GM13976 (cell line): ENCODE results near the gene CIAO2B.

ENCODE experiments used
- DNase-seq: peaks from one replicate; pipeline ENCODE4 v3.0.0; 2012; ENCODE audit warnings: low spot score
- in situ Hi-C: fragments of 300-500 bp; cut with MboI; formaldehyde crosslinking; loops from one replicate; pipeline ENCODE4 v1.12.0; 2022; ENCODE audit warnings: low sequenced_read_pairs, mixed read lengths, inconsistent platforms; ENCODE audit not compliant: unreplicated experiment
- TF ChIP-seq, protein P1 (sequence below): IDR thresholded peaks from 2 replicates; pipeline ENCODE4 v1.5.1; 2012; ENCODE audit warnings: borderline replicate concordance, mild to moderate bottlenecking; ENCODE audit not compliant: insufficient read depth; ENCODE audit errors: extremely low read depth, missing control alignments, control extremely low read depth

Gene CIAO2B

DNA sequence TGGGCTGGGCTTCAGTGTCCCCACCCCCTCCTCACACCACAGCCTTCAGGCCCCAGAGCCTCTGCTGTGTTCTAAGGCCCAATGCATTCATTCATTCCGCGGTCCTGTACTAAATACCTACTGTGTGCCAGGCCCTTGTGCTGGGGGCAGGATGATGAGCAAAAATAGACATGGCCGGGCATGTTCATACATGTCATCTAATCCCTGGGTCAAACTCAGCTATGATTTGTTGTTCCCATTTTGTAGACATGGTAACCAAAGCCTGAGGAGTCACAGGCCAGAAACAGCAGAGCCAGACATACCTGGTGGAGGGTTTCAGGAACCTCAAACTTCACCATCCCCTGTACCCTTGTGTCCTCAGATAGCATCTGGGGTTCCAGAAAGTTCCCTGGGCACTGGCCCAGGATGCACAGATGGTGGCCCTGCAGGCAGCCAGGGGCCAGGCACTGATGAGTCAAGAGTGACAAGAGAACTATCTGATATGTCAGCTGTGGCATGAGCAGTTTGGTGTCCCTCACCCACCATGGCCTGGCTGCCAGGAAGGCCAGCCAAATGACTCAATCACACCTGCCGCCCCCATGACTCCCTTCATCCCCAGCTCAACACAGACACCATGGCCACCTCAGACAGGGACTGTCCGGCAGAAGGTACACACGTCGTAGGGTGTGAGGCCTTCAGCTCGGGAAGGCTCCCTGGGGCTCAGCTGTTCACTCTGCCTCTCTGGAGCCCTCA is 6.1 kb downstream of the CIAO2B start:
- in situ Hi-C loops = no loop called here
- DNase-seq = no peak
- TF ChIP-seq, protein P1, sequence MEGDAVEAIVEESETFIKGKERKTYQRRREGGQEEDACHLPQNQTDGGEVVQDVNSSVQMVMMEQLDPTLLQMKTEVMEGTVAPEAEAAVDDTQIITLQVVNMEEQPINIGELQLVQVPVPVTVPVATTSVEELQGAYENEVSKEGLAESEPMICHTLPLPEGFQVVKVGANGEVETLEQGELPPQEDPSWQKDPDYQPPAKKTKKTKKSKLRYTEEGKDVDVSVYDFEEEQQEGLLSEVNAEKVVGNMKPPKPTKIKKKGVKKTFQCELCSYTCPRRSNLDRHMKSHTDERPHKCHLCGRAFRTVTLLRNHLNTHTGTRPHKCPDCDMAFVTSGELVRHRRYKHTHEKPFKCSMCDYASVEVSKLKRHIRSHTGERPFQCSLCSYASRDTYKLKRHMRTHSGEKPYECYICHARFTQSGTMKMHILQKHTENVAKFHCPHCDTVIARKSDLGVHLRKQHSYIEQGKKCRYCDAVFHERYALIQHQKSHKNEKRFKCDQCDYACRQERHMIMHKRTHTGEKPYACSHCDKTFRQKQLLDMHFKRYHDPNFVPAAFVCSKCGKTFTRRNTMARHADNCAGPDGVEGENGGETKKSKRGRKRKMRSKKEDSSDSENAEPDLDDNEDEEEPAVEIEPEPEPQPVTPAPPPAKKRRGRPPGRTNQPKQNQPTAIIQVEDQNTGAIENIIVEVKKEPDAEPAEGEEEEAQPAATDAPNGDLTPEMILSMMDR = no peak

DNA sequence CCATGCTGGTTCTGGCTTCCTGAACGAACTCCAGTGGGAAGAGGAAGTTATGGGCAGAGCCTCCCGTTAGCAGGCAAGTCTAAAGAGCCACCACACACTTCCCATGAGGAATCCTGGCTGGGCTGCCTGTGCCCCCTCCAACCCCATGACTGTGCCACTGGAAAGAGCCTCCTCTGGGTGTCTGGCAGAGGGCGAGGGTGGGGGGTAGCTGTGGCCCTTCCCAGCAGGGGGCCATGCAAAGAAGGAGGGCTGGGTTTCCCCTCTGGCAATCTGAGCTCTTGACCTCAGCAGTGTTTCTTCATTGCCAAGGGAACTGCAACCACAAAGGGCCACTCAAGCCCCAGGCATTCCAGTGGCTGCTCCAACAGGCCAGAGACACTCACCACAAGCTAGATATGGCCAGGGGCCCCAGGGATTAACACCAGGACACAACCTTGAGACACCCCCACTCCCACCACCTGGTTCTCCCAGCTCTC is 7.2 kb downstream of the CIAO2B start:
- TF ChIP-seq, protein P1 = no peak
- in situ Hi-C loops = no loop called here
- DNase-seq = peak; percentile 70

DNA sequence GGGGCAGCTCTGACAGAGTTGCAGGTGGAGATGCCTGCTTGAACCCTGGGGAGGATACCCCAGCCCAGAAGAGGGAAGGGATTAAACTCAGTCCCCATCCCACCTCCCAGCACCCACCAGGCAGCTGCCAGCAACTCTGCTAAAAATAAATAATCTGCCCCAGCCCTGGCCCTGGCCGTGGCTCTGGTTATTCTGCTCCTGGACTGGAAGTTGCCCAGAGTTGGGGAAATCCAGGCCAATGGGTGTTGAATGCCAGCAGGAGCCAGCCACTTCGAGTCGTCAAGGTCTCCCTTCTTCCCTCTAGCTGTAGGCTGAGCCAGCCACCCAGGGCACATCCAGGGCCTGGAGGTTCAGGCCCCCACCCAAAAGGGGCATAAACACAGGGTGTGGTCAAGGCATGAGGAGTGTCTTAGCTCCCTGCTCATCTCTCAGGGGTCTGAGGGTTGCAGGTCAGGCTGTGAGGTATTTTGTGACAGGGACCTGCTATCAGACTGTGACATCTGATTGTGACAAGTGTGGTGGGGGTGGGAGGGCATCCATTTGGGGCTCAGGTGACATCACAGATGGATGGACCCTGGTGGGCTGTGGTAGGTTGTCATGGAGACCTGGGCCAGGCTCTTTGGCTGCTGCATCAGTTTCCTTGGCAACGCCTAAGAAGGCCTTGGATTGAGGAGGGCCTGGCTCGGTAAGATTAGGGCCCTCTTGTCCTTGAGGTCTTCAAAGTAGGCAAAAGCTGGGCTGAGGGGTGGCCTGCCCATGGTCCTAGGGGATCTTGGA is 7.8 kb downstream of the CIAO2B start:
- TF ChIP-seq, protein P1 = no peak
- in situ Hi-C loops = no loop called here
- no peak for DNase-seq

DNA sequence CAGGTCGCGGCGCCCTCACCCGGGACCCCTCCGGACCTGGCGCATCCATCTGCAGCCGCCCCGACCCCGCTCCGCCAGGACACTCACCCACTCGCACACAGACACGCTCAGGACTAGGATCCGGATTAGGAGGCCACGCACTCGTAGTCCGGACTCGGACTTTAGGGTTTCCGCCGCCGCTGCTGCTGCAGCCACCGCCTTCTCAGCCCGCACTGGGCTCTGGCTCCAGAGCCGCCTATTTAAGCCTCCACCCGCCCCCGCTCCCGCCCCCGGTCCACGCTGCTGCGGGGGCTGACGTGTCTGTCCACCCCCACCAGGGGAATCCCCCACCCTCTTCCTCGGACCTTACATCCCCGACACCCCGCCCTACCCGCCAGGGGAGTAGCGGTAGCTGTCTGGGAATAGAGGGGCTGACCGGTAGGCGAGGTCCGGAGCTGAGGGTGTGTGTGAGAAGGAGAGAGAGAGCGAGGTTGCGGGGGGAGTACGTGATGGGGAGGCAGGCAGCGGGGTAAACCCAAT is 8.8 kb downstream of the CIAO2B start, which contains the start of gene RRAD:
TSS of gene RRAD (minus strand) at position 214 of the 519 bp plus-strand sequence. CDS start 356 bp downstream, outside the sequence.
- TF ChIP-seq, protein P1 = no peak
- in situ Hi-C loops = no loop called here
- DNase-seq = peak; percentile 63

DNA sequence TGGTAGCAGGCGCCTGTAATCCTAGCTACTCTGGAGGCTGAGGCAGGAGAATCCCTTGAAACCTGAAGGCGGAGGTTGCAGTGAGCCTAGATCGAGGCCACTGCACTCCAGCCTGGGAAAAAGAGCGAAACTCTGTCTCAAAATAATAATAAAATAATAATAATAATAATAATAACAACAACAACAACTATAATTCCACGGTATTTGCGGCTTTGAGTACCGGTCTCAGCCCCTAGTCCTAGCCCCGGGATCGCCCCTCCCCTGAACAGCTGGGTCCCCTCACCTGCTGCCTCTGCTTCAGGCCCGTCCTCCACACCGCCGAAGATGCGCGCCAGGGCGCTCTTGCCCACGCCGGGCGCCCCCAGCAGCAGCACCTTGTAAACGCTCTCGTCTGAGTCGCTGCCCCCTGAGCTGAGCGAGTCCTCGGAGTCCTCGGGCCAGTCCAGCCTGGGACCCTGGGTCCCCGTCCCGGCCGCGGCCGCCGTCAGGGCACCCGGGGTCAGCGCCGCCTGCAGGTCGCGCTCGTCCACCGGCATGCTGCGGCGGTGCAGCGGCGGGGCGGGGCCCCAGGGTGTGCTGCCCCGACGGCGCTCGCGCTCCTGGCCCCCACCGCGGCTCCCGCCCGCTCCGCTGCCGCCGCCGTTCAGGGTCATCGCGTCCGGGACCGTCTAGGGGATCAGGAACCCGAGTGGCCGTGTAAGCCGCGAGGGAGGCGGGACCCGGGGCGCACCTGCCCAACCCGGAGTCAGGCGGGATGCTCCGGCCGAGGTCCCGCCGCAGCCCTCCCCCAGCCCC is 9.5 kb downstream of the CIAO2B start:
- peak; percentile 87 for DNase-seq
- in situ Hi-C loops = no loop called here
- TF ChIP-seq, protein P1 = peak; percentile 64

DNA sequence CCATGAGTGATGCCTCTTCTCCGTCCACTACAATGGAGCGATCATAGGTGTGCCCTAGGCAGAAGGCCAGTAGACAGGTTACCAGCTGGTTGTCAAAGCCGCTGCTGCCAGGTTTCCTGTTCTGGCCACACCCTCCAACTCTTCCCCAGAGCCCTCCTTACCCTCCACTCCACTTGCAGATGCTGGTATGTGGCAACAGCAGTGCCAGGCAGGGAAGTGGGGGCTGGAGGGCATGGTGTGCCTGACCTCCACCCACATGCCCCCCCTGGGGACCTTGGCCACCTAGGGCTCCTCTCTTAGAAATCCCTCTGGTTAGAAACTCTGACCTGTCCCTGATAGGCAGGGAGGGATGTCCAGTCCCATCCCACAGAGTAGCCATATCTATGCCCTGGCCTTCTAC is 10.3 kb downstream of the CIAO2B start:
- in situ Hi-C loops = no loop called here
- TF ChIP-seq, protein P1 = no peak
- no peak for DNase-seq
